Thoracic aorta (tissue), 2 donors: ENCODE data around the gene CPSF3. TPM values are rescaled to one million over a fixed set of nuclear protein-coding genes. Genes with fewer than 3 reads are reported as not detected.
A peak's percentile ranks its signal among the peaks of the same experiment; 100 is the strongest.

ENCODE experiments used
- ATAC-seq: fragments of 150-250 bp; one replicate; pipeline ENCODE4 v1.8.0; 2017; ENCODE audit warnings: low read depth; ENCODE audit not compliant: insufficient number of reproducible peaks, low FRiP score
- DNase-seq: peaks from one replicate; pipeline ENCODE4 v3.0.0-alpha.2; 2020; ENCODE audit warnings: low spot score
- H3K27ac ChIP-seq, 2 donors: fragments of 200-600 bp; sonication (generic); 1 replicate in 1 of 2; 2 replicates in 1 of 2; pipeline ENCODE4 v1.5.1; 2016; ENCODE audit warnings: mild to moderate bottlenecking in 2 of 2, moderate library complexity in 2 of 2
- H3K27me3 ChIP-seq: fragments of 200-600 bp; sonication (generic); replicated peaks from 2 replicates; pipeline ENCODE4 v1.6.0; 2016; ENCODE audit warnings: mild to moderate bottlenecking; ENCODE audit not compliant: insufficient read depth
- H3K36me3 ChIP-seq: fragments of 200-600 bp; sonication (generic); one replicate; pipeline ENCODE4 v1.5.1; 2016
- H3K4me1 ChIP-seq, 2 donors: fragments of 200-600 bp; sonication (generic); 1 replicate in 1 of 2; 2 replicates in 1 of 2; pipeline versions ENCODE4 v1.5.1 to v1.6.0; 2016; ENCODE audit warnings: low read depth in 2 of 2, mild to moderate bottlenecking in 1 of 2; ENCODE audit not compliant: control insufficient read depth in 1 of 2
- H3K4me3 ChIP-seq: fragments of 200-600 bp; sonication (generic); 2 replicates; pipeline ENCODE4 v1.5.1; 2016; ENCODE audit warnings: mild to moderate bottlenecking
- H3K9me3 ChIP-seq: fragments of 200-600 bp; sonication (generic); 2 replicates; pipeline ENCODE4 v1.5.1; 2016
- total RNA-seq, 2 donors: library from RNA; depleted of rRNA; stranded (reverse); fragments of >200 nt; gene quantifications; one replicate each; pipeline versions ENCODE4 v1.1.0 to v1.2.3, GENCODE V29; 2016
- TF ChIP-seq, protein P1 (sequence below): fragments of 200-600 bp; sonication (generic); IDR thresholded peaks from one replicate; pipeline ENCODE4 v1.5.1; 2019; ENCODE audit warnings: antibody characterized with exemption

CPSF3 gene
- total RNA-seq, 2 donors from 2014 or later: 13.1 to 18.9 TPM

GRCh38 chr2:9467687-9468086, 44.2 kb downstream of the CPSF3 start:
- Histone ChIP-seq H3K9me3 (no peaks in the 10 kb centered on the region), H3K27me3 (no peaks in the 10 kb centered on the region), H3K4me3 (no peak overlapping the region), H3K27ac (no peak overlapping the region), H3K36me3 (peaks cover 5% of the 10 kb centered on the region), H3K4me1 (no peaks in the 10 kb centered on the region)
- TF ChIP-seq, protein P1, sequence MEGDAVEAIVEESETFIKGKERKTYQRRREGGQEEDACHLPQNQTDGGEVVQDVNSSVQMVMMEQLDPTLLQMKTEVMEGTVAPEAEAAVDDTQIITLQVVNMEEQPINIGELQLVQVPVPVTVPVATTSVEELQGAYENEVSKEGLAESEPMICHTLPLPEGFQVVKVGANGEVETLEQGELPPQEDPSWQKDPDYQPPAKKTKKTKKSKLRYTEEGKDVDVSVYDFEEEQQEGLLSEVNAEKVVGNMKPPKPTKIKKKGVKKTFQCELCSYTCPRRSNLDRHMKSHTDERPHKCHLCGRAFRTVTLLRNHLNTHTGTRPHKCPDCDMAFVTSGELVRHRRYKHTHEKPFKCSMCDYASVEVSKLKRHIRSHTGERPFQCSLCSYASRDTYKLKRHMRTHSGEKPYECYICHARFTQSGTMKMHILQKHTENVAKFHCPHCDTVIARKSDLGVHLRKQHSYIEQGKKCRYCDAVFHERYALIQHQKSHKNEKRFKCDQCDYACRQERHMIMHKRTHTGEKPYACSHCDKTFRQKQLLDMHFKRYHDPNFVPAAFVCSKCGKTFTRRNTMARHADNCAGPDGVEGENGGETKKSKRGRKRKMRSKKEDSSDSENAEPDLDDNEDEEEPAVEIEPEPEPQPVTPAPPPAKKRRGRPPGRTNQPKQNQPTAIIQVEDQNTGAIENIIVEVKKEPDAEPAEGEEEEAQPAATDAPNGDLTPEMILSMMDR: no peak
- ATAC-seq: no peak
- DNase-seq: no peak

- Histone ChIP-seq H3K36me3 (peaks cover 5% of the 10 kb centered on the region), H3K27ac (no peak overlapping the region), H3K9me3 (no peaks in the 10 kb centered on the region), H3K27me3 (no peaks in the 10 kb centered on the region), H3K4me1 (peaks cover 4 to 17% of the 10 kb centered on the region in 2 donors), H3K4me3 (no peak overlapping the region)
- ATAC-seq: no peak
- no peak for DNase-seq
- TF ChIP-seq, protein P1: no peak
Measured at GRCh38 chr2:9471206-9471605, 47.8 kb downstream of the CPSF3 start.

GRCh38 chr2:9472511-9472910, 49.1 kb downstream of the CPSF3 start:
- TF ChIP-seq, protein P1: no peak
- ATAC-seq: no peak
- no peaks in the 10 kb centered on the region for H3K9me3 ChIP-seq
- H3K4me1 ChIP-seq: peaks cover 7 to 30% of the 10 kb centered on the region in 2 donors
- H3K27ac ChIP-seq: no peak overlapping the region
- DNase-seq: no peak
- H3K27me3 ChIP-seq: no peaks in the 10 kb centered on the region
- peaks cover 4% of the 10 kb centered on the region for H3K36me3 ChIP-seq
- no peak overlapping the region for H3K4me3 ChIP-seq

DNA sequence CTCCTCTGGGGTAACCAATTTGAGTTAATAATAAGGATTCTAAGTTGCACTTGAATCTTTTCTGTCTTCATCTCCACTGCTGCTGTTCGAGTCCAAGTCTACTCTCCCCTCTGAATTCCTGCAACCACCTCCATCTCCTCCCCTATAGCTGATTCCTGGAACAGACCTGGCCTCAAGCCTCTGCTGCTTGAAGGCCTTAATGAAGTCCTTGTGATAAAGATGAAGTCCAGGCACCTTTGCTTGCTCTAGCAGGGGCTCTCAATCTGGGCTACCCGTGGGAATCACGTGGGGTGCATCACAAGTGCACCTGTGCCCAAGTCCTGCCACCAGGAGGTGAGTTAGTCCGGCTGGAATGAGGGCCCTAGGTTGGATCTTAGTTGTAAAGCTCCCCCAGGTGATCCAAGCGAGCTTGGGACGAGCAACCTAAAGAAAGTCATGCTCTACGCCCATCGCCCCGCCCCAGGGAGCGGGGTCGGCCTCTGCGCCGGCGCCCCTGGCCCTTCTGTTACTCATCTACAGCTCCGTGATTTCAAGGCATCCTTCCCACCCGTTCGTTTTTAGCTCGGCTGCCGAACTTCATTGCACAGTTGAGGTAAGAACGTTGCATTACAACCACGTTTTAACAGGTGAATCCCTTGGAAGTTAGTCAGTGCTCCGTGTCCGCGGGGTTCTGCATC, 50.0 kb downstream of the CPSF3 start:
- Histone ChIP-seq H3K36me3 (no peaks in the 10 kb centered on the region), H3K4me1 (peaks cover 11 to 40% of the 10 kb centered on the region in 2 donors), H3K4me3 (peak overlapping the region; percentile 89), H3K27me3 (no peaks in the 10 kb centered on the region), H3K27ac (peak overlapping the region; percentile 76 to 84), H3K9me3 (no peaks in the 10 kb centered on the region)
- TF ChIP-seq, protein P1: no peak
- no peak for DNase-seq
- no peak for ATAC-seq

GRCh38 chr2:9473985-9474360, 50.5 kb downstream of the CPSF3 start:
- no peak for DNase-seq
- TF ChIP-seq, protein P1: no peak
- Histone ChIP-seq H3K27me3 (no peaks in the 10 kb centered on the region), H3K4me1 (peaks cover 11 to 44% of the 10 kb centered on the region in 2 donors), H3K4me3 (peak overlapping the region; percentile 89), H3K36me3 (no peaks in the 10 kb centered on the region), H3K27ac (peak overlapping the region; percentile 76 to 84), H3K9me3 (no peaks in the 10 kb centered on the region)
- ATAC-seq: no peak
